ENCODE data around the gene NOM1.

The NOM1 gene

GRCh38 chr7:157014635-157015555 lies 65.4 kb downstream of the NOM1 start:
- H2AFZ ChIP-seq (ENCODE audit: low read depth, low read length) = no peak overlapping the region
- no peaks in the 10 kb centered on the region for H3K36me3 ChIP-seq (ENCODE audit: insufficient read depth, low read length)
- H3K27me3 ChIP-seq (ENCODE audit: insufficient read depth, low read length, poor library complexity) = peaks cover 3% of the 10 kb centered on the region
- no peaks in the 10 kb centered on the region for H3K9me3 ChIP-seq (ENCODE audit: insufficient read depth, low read length, severe bottlenecking)
- no peaks in the 10 kb centered on the region for H3K79me2 ChIP-seq (ENCODE audit: insufficient read depth, low read length)
- no peak overlapping the region for H3K9ac ChIP-seq (ENCODE audit: low read depth, low read length)
- no peaks in the 10 kb centered on the region for H3K4me1 ChIP-seq (ENCODE audit: insufficient read depth, low read length)
- TF ChIP-seq CTCF (IDR thresholded peaks at IDR 0.05; ENCODE audit: borderline replicate concordance, extremely low read depth, low read length, poor library complexity, severe bottlenecking) (no peak), EZH2 (IDR thresholded peaks at IDR 0.05; ENCODE audit: borderline replicate concordance, low read depth, low read length, severe bottlenecking) (no peak)
- ATAC-seq (ENCODE audit: insufficient read depth, low read depth) (no peak), DNase-seq (no peak)
- no peak overlapping the region for H3K4me3 ChIP-seq (ENCODE audit: low read depth in 1 of 2, low read length in 2 of 2)
- no peak overlapping the region for H3K27ac ChIP-seq (ENCODE audit: low read length)
- H3K4me2 ChIP-seq (ENCODE audit: insufficient read depth, low read length) = no peak overlapping the region
- no peaks in the 10 kb centered on the region for H4K20me1 ChIP-seq (ENCODE audit: insufficient read depth, low read length)

DNA sequence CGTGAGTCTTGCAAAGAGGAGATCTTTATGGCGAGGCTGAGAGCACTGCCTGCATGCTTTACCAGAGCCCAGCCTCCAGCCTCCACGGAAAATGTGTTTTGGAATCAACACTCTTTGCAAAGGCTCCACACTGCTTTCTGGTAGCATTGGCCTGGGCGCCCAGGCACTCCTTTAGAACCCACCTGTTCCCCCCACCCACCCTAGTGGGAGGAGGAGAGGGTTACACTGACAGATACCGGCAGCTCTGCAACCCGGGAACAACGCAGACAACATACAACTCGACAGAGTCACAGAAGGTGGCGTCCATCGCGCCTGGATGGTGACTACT lies 66.5 kb downstream of the NOM1 start:
- no peak overlapping the region for H3K4me3 ChIP-seq (ENCODE audit: low read depth in 1 of 2, low read length in 2 of 2)
- H2AFZ ChIP-seq (ENCODE audit: low read depth, low read length) = no peak overlapping the region
- H4K20me1 ChIP-seq (ENCODE audit: insufficient read depth, low read length) = no peaks in the 10 kb centered on the region
- no peaks in the 10 kb centered on the region for H3K36me3 ChIP-seq (ENCODE audit: insufficient read depth, low read length)
- H3K4me1 ChIP-seq (ENCODE audit: insufficient read depth, low read length) = no peaks in the 10 kb centered on the region
- H3K27me3 ChIP-seq (ENCODE audit: insufficient read depth, low read length, poor library complexity) = peaks cover 3% of the 10 kb centered on the region
- H3K79me2 ChIP-seq (ENCODE audit: insufficient read depth, low read length) = no peaks in the 10 kb centered on the region
- H3K9me3 ChIP-seq (ENCODE audit: insufficient read depth, low read length, severe bottlenecking) = no peaks in the 10 kb centered on the region
- TF ChIP-seq CTCF (IDR thresholded peaks at IDR 0.05; ENCODE audit: borderline replicate concordance, extremely low read depth, low read length, poor library complexity, severe bottlenecking) = no peak
- no peak for DNase-seq
- ATAC-seq (ENCODE audit: insufficient read depth, low read depth) = no peak
- H3K9ac ChIP-seq (ENCODE audit: low read depth, low read length) = no peak overlapping the region
- H3K4me2 ChIP-seq (ENCODE audit: insufficient read depth, low read length) = no peak overlapping the region
- H3K27ac ChIP-seq (ENCODE audit: low read length) = no peak overlapping the region

DNA sequence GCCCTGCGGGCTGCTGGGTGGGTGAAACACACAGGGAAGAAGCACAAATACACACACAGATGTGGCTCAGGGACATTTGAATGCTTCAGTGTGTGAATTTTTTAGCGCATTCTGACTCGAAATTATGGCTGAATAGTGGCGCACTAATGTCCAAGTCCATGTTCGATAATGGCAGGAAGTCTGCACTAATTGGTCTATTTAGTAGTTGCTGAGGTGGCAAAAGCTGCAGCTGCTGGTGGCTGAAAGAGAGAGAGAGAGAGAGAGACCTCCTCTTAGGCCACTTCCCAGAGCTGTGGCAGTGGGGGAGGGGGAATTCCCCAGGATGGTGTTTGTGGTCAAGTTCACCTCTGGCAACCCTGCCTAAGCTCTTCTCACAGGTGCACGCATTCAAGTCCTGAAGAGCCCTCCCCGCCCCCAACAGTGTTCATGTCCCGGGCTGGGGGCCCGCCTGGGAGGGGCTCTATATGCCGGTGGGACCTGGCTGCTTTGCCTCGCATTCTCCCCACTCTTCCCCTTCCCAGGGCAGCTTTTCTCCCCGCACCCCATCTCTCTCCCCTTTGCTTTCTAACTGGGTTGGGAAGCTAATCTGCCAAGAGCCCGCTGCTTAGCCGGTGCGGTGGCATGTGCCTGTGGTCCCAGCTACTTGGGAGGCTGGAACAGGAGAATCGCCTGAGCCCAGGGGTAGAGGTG lies 67.0 kb downstream of the NOM1 start:
- H3K9me3 ChIP-seq (ENCODE audit: insufficient read depth, low read length, severe bottlenecking) = no peaks in the 10 kb centered on the region
- no peak for TF ChIP-seq EZH2 (IDR thresholded peaks at IDR 0.05; ENCODE audit: borderline replicate concordance, low read depth, low read length, severe bottlenecking)
- no peak for TF ChIP-seq CTCF (IDR thresholded peaks at IDR 0.05; ENCODE audit: borderline replicate concordance, extremely low read depth, low read length, poor library complexity, severe bottlenecking)
- no peak overlapping the region for H3K9ac ChIP-seq (ENCODE audit: low read depth, low read length)
- H2AFZ ChIP-seq (ENCODE audit: low read depth, low read length) = no peak overlapping the region
- no peak overlapping the region for H3K27ac ChIP-seq (ENCODE audit: low read length)
- no peaks in the 10 kb centered on the region for H4K20me1 ChIP-seq (ENCODE audit: insufficient read depth, low read length)
- peak; percentile 44; the same call in 1 of the 3 replicates for ATAC-seq (ENCODE audit: insufficient read depth, low read depth)
- peaks cover 3% of the 10 kb centered on the region for H3K27me3 ChIP-seq (ENCODE audit: insufficient read depth, low read length, poor library complexity)
- H3K4me1 ChIP-seq (ENCODE audit: insufficient read depth, low read length) = no peaks in the 10 kb centered on the region
- H3K36me3 ChIP-seq (ENCODE audit: insufficient read depth, low read length) = no peaks in the 10 kb centered on the region
- H3K79me2 ChIP-seq (ENCODE audit: insufficient read depth, low read length) = no peaks in the 10 kb centered on the region
- no peak overlapping the region for H3K4me3 ChIP-seq (ENCODE audit: low read depth in 1 of 2, low read length in 2 of 2)
- peak; percentile 31 for DNase-seq
- H3K4me2 ChIP-seq (ENCODE audit: insufficient read depth, low read length) = no peak overlapping the region
